ENCODE measurements around the gene FLVCR1.

Gene FLVCR1

DNA sequence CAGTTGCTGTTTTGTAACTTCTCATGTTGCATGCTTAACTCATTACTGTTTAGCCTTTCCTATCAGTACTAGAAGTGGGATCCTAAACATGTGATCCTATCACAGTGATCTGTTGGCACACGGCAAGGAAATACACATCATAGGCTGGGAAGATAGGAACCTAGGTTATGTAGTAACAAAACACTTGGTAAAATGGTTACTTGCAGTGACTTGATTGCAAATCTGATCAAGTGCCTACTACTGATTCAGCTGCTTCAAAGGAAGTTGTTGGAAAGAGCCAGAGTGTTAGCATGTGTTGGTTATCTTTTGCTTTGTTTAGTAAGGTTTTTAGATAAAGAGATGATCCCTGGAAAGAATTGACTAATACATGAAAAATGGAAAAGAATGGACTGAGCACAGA lies 83.4 kb downstream of the FLVCR1 start:
- H3K4me3 ChIP-seq (ENCODE audit: low read depth, low read length) = no peak overlapping the region
- TF ChIP-seq, protein P1, sequence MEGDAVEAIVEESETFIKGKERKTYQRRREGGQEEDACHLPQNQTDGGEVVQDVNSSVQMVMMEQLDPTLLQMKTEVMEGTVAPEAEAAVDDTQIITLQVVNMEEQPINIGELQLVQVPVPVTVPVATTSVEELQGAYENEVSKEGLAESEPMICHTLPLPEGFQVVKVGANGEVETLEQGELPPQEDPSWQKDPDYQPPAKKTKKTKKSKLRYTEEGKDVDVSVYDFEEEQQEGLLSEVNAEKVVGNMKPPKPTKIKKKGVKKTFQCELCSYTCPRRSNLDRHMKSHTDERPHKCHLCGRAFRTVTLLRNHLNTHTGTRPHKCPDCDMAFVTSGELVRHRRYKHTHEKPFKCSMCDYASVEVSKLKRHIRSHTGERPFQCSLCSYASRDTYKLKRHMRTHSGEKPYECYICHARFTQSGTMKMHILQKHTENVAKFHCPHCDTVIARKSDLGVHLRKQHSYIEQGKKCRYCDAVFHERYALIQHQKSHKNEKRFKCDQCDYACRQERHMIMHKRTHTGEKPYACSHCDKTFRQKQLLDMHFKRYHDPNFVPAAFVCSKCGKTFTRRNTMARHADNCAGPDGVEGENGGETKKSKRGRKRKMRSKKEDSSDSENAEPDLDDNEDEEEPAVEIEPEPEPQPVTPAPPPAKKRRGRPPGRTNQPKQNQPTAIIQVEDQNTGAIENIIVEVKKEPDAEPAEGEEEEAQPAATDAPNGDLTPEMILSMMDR (IDR thresholded peaks at IDR 0.05; ENCODE audit: low read depth, low read length, missing control alignments) = no peak

DNA sequence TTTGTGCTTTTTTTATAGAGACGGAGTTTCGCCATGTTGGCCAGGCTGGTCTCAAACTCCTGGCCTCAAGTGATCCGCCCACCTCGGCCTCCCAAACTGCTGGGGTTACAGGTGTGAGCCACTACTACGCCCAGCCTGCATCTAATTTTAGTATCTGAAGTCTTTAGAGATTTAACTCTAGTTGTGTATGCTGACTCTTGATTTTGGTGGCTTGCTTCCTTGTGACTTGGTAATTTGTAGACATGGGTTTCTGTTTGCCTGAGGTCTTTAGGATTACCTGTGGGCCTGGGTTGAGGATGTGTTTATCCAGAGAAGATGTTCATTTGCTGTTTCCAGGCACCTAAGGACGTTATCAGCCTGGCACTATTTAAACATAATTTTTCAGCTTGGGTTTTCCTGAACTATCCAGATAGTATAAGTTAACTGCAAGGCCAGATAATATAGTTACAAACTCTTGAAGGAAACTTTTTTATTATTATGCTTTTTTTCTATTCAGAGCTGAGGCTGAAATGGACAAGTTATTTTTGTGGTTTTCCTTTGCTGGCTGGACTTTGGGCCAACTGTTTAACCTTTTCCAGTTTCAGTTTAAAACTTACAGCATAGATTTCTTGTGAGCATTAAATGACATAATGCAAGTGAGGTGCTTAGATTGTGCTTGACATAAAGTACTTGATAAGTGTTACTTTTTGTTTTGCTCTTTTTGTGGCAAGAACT lies 84.8 kb downstream of the FLVCR1 start:
- TF ChIP-seq, protein P1 (IDR thresholded peaks at IDR 0.05; ENCODE audit: low read depth, low read length, missing control alignments) = no peak
- DNase-seq (ENCODE audit: low read depth) = no peak

More for the DNA sequence above, 83.4 kb downstream of the FLVCR1 start:
- DNase-seq (ENCODE audit: low read depth) = no peak

DNA sequence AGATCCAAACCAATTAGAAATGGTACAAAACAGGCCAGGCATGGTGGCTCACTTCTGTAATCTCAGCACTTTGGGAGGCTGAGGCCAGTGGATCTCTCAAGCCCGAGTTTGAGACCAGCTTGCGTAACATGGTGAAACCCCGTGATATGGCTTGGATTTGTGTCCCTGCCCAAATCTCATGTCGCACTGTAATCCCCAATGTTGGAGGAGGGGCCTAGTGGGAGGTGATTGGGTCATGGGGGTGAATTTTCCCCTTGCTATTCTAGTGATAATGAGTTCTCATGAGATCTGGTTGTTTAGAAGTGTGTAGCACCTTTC lies 85.3 kb downstream of the FLVCR1 start:
- DNase-seq (ENCODE audit: low read depth) = no peak
- TF ChIP-seq, protein P1 (IDR thresholded peaks at IDR 0.05; ENCODE audit: low read depth, low read length, missing control alignments) = no peak
- H3K4me3 ChIP-seq (ENCODE audit: low read depth, low read length) = no peak overlapping the region

More for the DNA sequence above, 84.8 kb downstream of the FLVCR1 start:
- no peak overlapping the region for H3K4me3 ChIP-seq (ENCODE audit: low read depth, low read length)

DNA sequence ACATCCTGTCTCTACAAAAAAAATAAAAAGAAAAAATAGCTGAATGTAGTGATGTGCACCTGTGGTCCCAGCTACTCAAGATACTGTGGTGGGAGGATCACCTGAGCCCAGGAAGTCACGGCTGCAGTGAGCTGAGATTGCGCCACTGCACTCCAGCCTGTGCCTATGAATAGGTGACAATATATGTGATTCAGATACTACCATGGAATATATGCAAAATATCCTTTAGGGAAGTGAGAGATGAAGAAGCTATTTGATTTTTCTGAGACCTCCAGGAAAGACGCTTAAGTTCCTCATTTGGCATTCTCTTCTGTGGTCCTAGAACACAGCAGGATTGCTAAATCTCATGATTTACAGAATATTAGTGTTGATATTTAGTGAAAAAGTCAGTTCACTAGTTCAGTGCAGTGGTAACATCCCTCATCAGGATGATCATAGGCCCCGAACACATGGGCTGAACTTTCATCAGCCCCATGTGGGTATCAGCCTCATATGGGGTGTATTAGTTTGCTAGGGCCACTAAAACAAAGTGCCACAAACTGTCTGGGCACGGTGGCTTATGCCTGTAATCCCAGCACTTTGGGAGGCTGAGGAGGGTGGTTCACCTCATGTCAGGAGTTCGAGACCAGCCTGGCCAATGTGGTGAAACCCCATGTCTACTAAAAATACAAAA lies 86.3 kb downstream of the FLVCR1 start:
- TF ChIP-seq, protein P1 (IDR thresholded peaks at IDR 0.05; ENCODE audit: low read depth, low read length, missing control alignments) = no peak
- DNase-seq (ENCODE audit: low read depth) = no peak
- H3K4me3 ChIP-seq (ENCODE audit: low read depth, low read length) = no peak overlapping the region

DNA sequence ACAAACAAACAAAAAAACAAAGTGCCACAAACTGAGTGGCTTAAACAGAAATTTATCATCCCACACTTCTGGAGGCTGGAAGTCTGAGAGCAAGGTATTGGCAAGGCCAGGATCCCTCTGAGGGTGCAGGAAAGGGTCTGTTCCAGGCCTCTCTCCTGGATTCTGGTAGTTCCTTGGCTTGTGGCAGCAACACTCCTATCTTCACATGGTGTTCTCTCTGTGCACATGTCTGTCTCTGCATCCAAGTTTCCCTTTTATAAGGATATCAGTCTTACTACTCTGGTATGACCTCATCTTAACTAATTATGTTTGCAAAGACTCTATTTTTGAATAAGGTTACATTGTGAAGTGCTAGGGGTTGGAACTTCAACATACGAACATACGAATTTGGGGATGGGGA lies 87.0 kb downstream of the FLVCR1 start:
- H3K4me3 ChIP-seq (ENCODE audit: low read depth, low read length) = no peak overlapping the region
- TF ChIP-seq, protein P1 (IDR thresholded peaks at IDR 0.05; ENCODE audit: low read depth, low read length, missing control alignments) = no peak
- DNase-seq (ENCODE audit: low read depth) = no peak

DNA sequence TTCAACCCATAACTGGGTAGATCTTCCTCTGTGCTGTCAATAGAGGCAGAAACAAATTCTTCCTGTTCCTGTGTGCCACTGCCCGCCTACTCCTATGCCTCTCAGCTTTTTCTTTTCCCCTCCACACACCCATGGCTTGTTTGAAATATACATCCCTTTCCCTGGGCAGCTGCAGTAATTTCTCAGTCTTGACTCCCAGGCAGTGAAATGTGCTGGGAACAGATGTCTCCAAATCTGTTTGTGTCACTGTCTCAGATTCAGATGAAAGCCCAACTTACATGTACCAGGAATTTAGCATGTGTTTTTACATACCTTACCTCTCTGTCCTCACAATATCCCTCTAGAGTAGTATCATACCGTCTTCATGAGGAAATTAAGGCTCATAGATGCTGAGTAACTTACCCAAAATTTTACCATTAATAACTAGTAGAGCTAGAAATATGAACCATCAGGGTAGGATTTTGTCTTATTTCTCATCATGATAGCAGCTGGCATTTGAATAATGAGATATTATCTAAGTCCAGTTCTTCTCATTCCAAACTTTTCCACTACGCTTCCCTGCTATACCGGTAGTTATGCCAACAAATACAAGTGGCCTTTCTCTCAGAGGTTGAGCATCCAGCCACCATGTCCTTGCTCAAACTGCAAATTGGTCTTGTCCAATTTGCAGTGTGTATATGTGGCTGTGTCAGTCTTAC lies 87.5 kb downstream of the FLVCR1 start:
- no peak for DNase-seq (ENCODE audit: low read depth)
- TF ChIP-seq, protein P1 (IDR thresholded peaks at IDR 0.05; ENCODE audit: low read depth, low read length, missing control alignments) = no peak
- H3K4me3 ChIP-seq (ENCODE audit: low read depth, low read length) = no peak overlapping the region
